Measurements from ENCODE around the gene RFX4. TPM values are rescaled to one million over a fixed set of nuclear protein-coding genes. Genes with fewer than 3 reads are reported as not detected.

RFX4 gene
- total and polyA plus RNA-seq, 9 of the 15 experiments (the other 6 are each of a cell fraction or from before 2014, with no cell fraction given), result not detected

GRCh38 chr12:106582641-106583230 lies at the start of gene RFX4 (continued):
- no peak for TF ChIP-seq HSF4 (CRISPR knock-in tag; IDR thresholded peaks at IDR 0.05; ENCODE audit: borderline replicate concordance)

GRCh38 chr12:106541201-106541600 lies 41.6 kb upstream of the RFX4 start:
- FAIRE-seq, result no peak
- Histone ChIP-seq H3K36me3 (ENCODE audit: control insufficient read depth, insufficient read depth, low read length) (no peaks in the 10 kb centered on the region), H2AFZ (ENCODE audit: low read depth, low read length) (no peak overlapping the region), H3K4me2 (ENCODE audit: insufficient read depth, low read length) (no peak overlapping the region), H3K4me3 (no peak overlapping the region), H3K4me1 (replicated peaks in 1 of 2; ENCODE audit: control insufficient read depth in 2 of 2, insufficient read depth in 2 of 2, low read length in 2 of 2) (no peaks in the 10 kb centered on the region), H3K79me2 (ENCODE audit: control insufficient read depth, insufficient read depth, low read length) (no peaks in the 10 kb centered on the region), H3K9ac (ENCODE audit: insufficient read depth in 1 of 2, low read depth in 2 of 2, low read length in 2 of 2) (no peak overlapping the region), H3K9me3 (replicated peaks; ENCODE audit: control insufficient read depth, insufficient read depth, low read depth, low read length) (no peaks in the 10 kb centered on the region), H3K9me1 (ENCODE audit: control insufficient read depth, insufficient read depth, low read length) (no peaks in the 10 kb centered on the region), H3K27ac (ENCODE audit: extremely low read depth, low read depth, low read length) (no peak overlapping the region), H3K27me3 (ENCODE audit: control insufficient read depth in 2 of 2, insufficient read depth in 2 of 2, low read length in 2 of 2) (no peaks in the 10 kb centered on the region), H4K20me1 (replicated peaks; ENCODE audit: control insufficient read depth, insufficient read depth, low read length) (no peaks in the 10 kb centered on the region)
- POLR2A ChIA-PET, result no interaction called here
- CTCF ChIA-PET (ENCODE audit: low intra/inter-chr PET ratio), result no interaction called here
- no peak for DNase-seq (ENCODE audit: extremely low read depth in 1 of 4, low spot score in 3 of 4)
- no TSS peak for BruUV-seq (replicated peaks)
- in situ Hi-C loops (cut with MboI), result no loop called here
- intact Hi-C loops (cut with micrococcal nuclease), result no loop called here
- ATAC-seq, result no peak
- TF ChIP-seq TOE1 (IDR thresholded peaks at IDR 0.05; ENCODE audit: borderline replicate concordance), result no peak
- TF ChIP-seq TOE1 (CRISPR knock-in tag; IDR thresholded peaks at IDR 0.05; ENCODE audit: borderline replicate concordance, low read depth), result no peak
- no peak for TF ChIP-seq CTBP1 (IDR thresholded peaks at IDR 0.05; ENCODE audit: borderline replicate concordance)
- no peak for TF ChIP-seq HNRNPL (IDR thresholded peaks at IDR 0.05; ENCODE audit: low read depth, low read length)
- no peak for TF ChIP-seq CREB5 (CRISPR knock-in tag; IDR thresholded peaks at IDR 0.05)
- TF ChIP-seq SRSF9 (IDR thresholded peaks at IDR 0.05; ENCODE audit: borderline replicate concordance, low read depth, low read length), result no peak
- TF ChIP-seq CEBPG (CRISPR knock-in tag; IDR thresholded peaks at IDR 0.05), result no peak
- TF ChIP-seq CEBPG (tag; conservative IDR thresholded peaks at IDR 0.05 in 1 of 2, IDR thresholded peaks at IDR 0.05 in 1 of 2), result no peak
- no peak for TF ChIP-seq FOXO4 (CRISPR knock-in tag; IDR thresholded peaks at IDR 0.05)
- no peak for TF ChIP-seq ZNF311 (CRISPR knock-in tag; IDR thresholded peaks at IDR 0.05)
- no peak for TF ChIP-seq PURB (CRISPR knock-in tag; IDR thresholded peaks at IDR 0.05; ENCODE audit: low read depth)
